GM19395 (cell line): ENCODE measurements around the gene PKP2.

Source experiments
- ATAC-seq: cut with Tn5 transposase; IDR thresholded peaks from one replicate; pipeline ENCODE4 v1.9.1; 2021; ENCODE audit warnings: mild to moderate bottlenecking, moderate library complexity; ENCODE audit not compliant: unreplicated experiment

The PKP2 gene

DNA sequence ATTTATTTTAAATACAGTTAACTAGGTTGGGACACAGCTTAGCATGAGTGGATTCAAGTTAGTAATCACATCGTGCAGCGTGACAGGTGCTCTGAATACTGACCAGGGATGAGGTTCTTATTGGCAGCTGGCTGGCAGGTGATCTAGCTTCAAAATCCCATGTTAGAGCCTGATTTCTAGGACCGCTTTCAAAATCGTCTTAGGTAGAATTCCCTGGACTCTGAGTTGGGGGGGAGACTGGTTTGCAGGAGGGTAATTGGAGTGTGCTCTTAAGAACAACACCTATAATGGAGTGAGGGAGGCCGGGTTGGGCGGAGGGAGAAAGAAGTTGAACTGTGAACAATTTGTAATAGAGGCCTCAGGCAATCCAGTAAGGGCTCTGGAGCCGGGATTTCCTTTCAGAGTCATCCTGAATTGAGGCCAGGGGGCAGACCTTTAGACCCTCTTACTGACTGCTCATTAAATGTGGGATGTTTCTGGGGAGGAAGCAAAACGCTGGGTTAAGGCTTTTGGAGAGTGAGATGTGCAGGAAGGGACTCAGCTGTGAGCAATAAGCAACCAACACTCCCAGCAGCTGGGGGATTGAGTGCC lies 140.0 kb downstream of the PKP2 start:
- no peak for ATAC-seq

DNA sequence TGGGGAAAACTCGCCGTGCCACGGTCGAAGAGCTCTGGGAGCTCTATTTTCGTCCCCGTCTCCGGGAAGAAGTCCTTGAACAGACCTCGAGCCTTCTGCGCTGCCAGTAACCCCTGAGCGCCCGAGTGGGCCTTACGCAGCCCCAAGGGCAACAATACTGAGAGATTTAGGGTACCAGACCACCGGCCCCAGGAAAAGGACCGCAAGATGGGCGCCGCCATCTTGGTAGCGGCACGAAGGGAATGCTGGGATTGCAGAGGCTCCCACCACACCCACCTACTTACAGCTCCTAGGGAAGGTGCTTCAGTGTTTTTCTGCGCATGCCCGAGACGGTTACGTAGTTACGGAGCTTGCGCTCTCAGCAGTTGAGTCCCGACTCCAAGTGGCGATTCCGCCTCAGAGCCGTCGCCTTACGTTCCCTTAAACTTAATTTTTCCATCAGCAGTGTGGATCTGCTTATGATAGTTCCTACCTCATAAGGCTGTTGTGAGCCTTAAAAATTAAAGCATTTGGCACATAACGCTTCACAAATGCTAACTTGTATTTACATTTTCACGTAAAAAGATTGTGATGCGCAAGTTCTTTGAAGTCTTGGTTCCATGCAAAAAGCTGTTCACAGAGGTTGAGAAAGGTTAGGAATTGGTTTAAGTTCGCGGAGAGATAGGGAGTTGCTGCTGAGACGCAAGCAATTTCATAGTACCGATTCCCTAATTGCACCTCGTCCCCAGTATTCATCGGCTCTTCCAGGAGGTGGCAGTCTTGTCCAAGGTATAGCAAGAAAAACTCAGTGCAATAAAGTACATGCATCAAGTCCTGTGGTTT lies 140.7 kb downstream of the PKP2 start, which contains the start of gene YARS2:
TSS of gene YARS2 (minus strand) at position 244 of the 822 bp plus-strand sequence. CDS start at position 221, 23 bp downstream.
- ATAC-seq: peak; percentile 92

DNA sequence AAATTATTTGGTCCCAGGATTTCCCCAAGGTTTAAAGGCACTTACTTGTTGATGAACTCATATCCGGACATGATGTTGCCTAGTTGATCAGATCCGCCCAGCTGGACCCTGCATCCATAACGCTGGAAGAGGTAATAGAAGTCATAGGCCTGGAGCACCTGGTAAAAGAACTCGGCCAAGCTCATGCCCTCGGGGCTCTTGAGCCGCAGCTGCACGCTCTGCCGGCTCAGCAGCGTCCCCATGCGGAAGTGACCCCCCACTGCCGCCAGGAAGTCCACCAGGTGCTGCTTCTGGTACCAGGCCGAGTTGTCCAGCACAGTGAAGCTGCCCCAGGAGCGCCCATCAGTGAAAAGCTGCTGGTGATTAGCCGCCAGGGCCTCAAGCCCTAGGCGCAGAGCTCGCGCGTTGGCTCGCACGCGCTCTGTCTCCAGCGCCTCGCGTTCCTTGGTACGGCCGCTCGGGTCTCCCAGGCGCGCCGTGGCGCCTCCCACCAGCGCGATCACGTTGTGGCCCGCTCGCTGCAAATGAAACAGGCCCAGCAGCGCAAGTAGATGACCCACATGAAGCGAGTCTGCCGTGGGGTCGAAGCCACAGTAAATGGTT lies 141.4 kb downstream of the PKP2 start:
- ATAC-seq: peak; percentile 68

DNA sequence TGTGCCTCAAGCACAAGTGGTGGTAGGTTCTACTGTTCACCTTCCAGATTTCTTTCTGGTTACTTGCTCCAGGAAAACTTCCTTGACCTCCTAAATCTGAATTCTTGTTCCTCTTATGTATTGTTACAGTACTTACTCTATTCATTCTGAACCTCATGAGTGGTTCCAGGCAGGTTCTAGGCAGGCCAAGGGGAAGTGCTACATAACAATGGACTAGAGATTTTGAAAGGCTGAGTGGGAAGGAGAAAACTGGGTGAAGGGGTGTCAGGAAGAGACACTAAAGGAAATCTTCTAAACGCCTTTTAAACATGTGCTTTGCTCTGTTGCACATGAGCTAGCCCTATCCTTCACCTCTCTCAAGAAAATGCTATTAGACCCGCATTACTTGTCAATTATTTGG lies 142.5 kb downstream of the PKP2 start:
- ATAC-seq: no peak

DNA sequence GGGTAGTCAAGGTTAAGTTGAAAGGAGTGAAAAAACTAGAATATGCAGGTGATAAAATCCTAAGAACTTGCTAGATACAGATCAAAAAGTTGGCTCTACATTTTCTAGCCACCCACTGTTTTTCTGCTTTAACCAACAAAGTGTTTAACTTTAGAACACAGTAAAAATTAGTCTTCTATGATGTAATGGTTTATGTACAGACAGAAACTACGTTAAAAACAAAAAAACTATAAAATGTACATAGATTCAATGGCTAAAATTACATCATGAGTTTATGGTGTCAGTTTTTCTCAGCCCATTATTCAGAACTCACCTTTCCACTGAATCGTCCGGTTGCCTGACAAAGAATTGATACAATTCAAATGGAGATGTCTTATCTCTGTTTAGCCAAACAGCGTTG lies 143.0 kb downstream of the PKP2 start:
- no peak for ATAC-seq

DNA sequence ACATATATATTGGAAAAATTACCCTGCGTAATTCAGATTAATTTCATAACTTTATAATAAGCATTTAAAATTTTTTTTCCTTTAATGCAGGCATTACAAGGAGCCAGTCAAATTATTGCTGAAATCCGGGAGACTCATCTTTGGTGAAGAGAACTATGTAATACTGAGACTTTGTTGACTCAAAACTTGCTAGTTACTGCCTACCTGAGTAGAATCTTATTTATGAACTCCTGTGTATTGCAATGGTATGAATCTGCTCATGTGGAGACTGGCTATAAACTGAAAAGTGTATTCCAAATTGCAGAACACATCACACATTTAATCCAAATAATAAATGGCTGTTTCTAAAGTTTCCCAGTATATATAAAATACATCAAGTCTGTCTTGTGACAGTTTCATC lies 153.3 kb downstream of the PKP2 start:
- ATAC-seq: no peak

DNA sequence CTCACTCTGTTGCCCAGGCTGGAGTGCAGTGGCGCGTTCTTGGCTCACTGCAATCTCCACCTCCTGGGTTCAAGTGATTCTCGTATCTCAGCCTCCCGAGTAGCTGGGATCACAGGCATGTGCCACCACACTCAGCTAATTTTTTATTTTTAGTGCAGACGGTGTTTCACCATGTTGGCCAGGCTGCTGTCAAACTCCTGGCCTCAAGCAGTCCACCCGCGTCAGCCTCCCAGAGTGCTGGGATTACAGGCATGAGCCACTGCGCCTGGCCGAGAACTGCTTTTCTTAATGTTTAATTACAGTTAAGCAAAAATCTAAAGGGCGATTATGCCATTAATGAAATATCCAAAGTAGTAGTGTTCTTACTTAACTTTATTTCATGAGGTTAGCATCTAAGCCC lies 154.4 kb downstream of the PKP2 start:
- no peak for ATAC-seq
